ENCODE results near the gene PTPRN2.

PTPRN2 gene

GRCh38 chr7:158259671-158260418 is 327.8 kb downstream of the PTPRN2 start:
- Histone ChIP-seq H3K27ac (no peak overlapping the region), H3K4me3 (no peak overlapping the region)
- no peak for DNase-seq (ENCODE audit: low spot score)
- no peak for TF ChIP-seq CTCF (IDR thresholded peaks at IDR 0.05)

GRCh38 chr7:158259141-158259540 is 328.5 kb downstream of the PTPRN2 start:
- no peak overlapping the region for H3K27ac ChIP-seq
- DNase-seq (ENCODE audit: low spot score): no peak
- no peak for TF ChIP-seq CTCF (IDR thresholded peaks at IDR 0.05)
- no peak overlapping the region for H3K4me3 ChIP-seq

GRCh38 chr7:158258411-158259130 is 329.1 kb downstream of the PTPRN2 start:
- Histone ChIP-seq H3K27ac (no peak overlapping the region), H3K4me3 (no peak overlapping the region)
- TF ChIP-seq CTCF (IDR thresholded peaks at IDR 0.05): no peak
- DNase-seq (ENCODE audit: low spot score): no peak

- no peak for DNase-seq (ENCODE audit: low spot score)
- Histone ChIP-seq H3K27ac (no peak overlapping the region), H3K4me3 (no peak overlapping the region)
- no peak for TF ChIP-seq CTCF (IDR thresholded peaks at IDR 0.05)
These were observed 329.9 kb downstream of the PTPRN2 start for GRCh38 chr7:158257516-158258410.

GRCh38 chr7:158257001-158257400 is 330.6 kb downstream of the PTPRN2 start:
- Histone ChIP-seq H3K27ac (no peak overlapping the region), H3K4me3 (no peak overlapping the region)
- DNase-seq (ENCODE audit: low spot score): no peak
- TF ChIP-seq CTCF (IDR thresholded peaks at IDR 0.05): no peak

GRCh38 chr7:158256091-158256816 is 331.4 kb downstream of the PTPRN2 start:
- H3K27ac ChIP-seq: no peak overlapping the region
- DNase-seq (ENCODE audit: low spot score): no peak
- TF ChIP-seq CTCF (IDR thresholded peaks at IDR 0.05): no peak

More at GRCh38 chr7:158256091-158256816, 331.4 kb downstream of the PTPRN2 start:
- no peak overlapping the region for H3K4me3 ChIP-seq
